Muscle of leg (tissue), 16 donors: Measurements from ENCODE around the gene HOXB8. TPM values are rescaled to one million over a fixed set of nuclear protein-coding genes. Genes with fewer than 3 reads are reported as not detected.

ENCODE experiments used
- DNase-seq: peaks from one replicate; pipeline ENCODE4 v3.0.0; 2013
- H3K27ac ChIP-seq: one replicate; pipeline ENCODE4 v1.5.1; 2013; ENCODE audit warnings: mild to moderate bottlenecking, low read length, control low read depth
- H3K27me3 ChIP-seq: one replicate; pipeline ENCODE4 v1.6.1; 2013; ENCODE audit warnings: low read length; ENCODE audit not compliant: control insufficient read depth, insufficient read depth
- H3K36me3 ChIP-seq: one replicate; pipeline ENCODE4 v1.6.1; 2013; ENCODE audit warnings: low read length; ENCODE audit not compliant: control insufficient read depth, insufficient read depth
- H3K4me1 ChIP-seq: one replicate; pipeline ENCODE4 v1.6.1; 2013; ENCODE audit warnings: low read length; ENCODE audit not compliant: control insufficient read depth, insufficient read depth
- H3K4me3 ChIP-seq: one replicate; pipeline ENCODE4 v1.5.1; 2013; ENCODE audit warnings: low read length, control low read depth
- H3K9me3 ChIP-seq: replicated peaks from 2 replicates; pipeline ENCODE4 v1.6.1; 2013; ENCODE audit warnings: low read depth, low read length; ENCODE audit not compliant: control insufficient read depth
- WGBS: methylation state at CpG from one replicate; pipeline ENCODE4 v1.1.5; 2013; ENCODE audit warnings: missing lambda C conversion rate; ENCODE audit not compliant: insufficient coverage; 5-methylcytosine and 5-hydroxymethylcytosine counted together
- long read RNA-seq, 11 donors: transcript quantifications; one replicate each; lab custom pipeline, GENCODE V29; 2026
- polyA plus RNA-seq, 8 donors: library from polyadenylated mRNA; unstranded; fragments of 120-200 nt; gene quantifications; one replicate each; pipeline versions ENCODE4 v1.2.1 to v1.2.3, GENCODE V29; 2013; ENCODE audit warnings: inconsistent platforms in 1 of 8, low replicate concordance in 1 of 8; ENCODE audit not compliant: insufficient read length in 8 of 8, insufficient read depth in 1 of 8
- total RNA-seq: library from RNA; stranded (reverse); fragments of 120-200 nt; gene quantifications from one replicate; pipeline ENCODE4 v1.2.4, GENCODE V29; 2013

The HOXB8 gene
- total RNA-seq (0.04 TPM), polyA plus RNA-seq (under 1 TPM in 7 of 8 donors, not detected in 1; 0.11 to 0.46 (median 0.30) TPM)
- long read RNA-seq, donor 1 = 0 reads
- long read RNA-seq, donor 2 = 0 reads
- long read RNA-seq, donor 3 = 0 reads
- long read RNA-seq, donor 4 = 0 reads
- long read RNA-seq, donor 5 = 0 reads
- long read RNA-seq, donor 6, partial matches to known transcripts = 0 of 1 reads
- long read RNA-seq, donor 6, other reads (novel, unspliced or antisense) = 0 of 1 reads
- long read RNA-seq, donor 7, partial matches to known transcripts = 0 of 1 reads
- long read RNA-seq, donor 7, other reads (novel, unspliced or antisense) = 0 of 1 reads
- long read RNA-seq, donor 8 = 0 reads
- long read RNA-seq, donor 9 = 0 reads
- long read RNA-seq, donor 10 = 0 reads
- long read RNA-seq, donor 11 = 0 reads

- no peaks in the 10 kb centered on the region for H3K9me3 ChIP-seq
- peaks cover 100% of the 10 kb centered on the region for H3K27me3 ChIP-seq
- peaks cover 32% of the 10 kb centered on the region for H3K4me1 ChIP-seq
- no peak within 1 kb of the TSS for H3K27ac ChIP-seq
- DNase-seq = no peak
- 0% methylated on average over 1 of the region's 41 CpGs for WGBS
- peak within 1 kb of the TSS; percentile 13 for H3K4me3 ChIP-seq
- H3K36me3 ChIP-seq = no peaks in the 10 kb centered on the region
These were observed at the start of gene HOXB8 for GRCh38 chr17:48615047-48615962. HOXB8 (minus strand) TSS chr17:48615292; CDS start chr17:48614704, 588 bp downstream.

GRCh38 chr17:48663134-48663924, 48.2 kb upstream of the HOXB8 start:
- no peak overlapping the region for H3K4me3 ChIP-seq
- H3K27ac ChIP-seq = no peak overlapping the region
- no peaks in the 10 kb centered on the region for H3K4me1 ChIP-seq
- no peak for DNase-seq
- WGBS = 66% methylated on average over 5 of the region's 8 CpGs
- H3K36me3 ChIP-seq = no peaks in the 10 kb centered on the region
- H3K9me3 ChIP-seq = no peaks in the 10 kb centered on the region
- H3K27me3 ChIP-seq = peaks cover 10% of the 10 kb centered on the region

- Histone ChIP-seq H3K36me3 (no peaks in the 10 kb centered on the region), H3K4me3 (no peak overlapping the region), H3K27me3 (peaks cover 19% of the 10 kb centered on the region), H3K27ac (no peak overlapping the region), H3K9me3 (no peaks in the 10 kb centered on the region), H3K4me1 (no peaks in the 10 kb centered on the region)
- no peak for DNase-seq
These were observed 40.8 kb upstream of the HOXB8 start for GRCh38 chr17:48655913-48656312.

GRCh38 chr17:48649741-48650140, 34.6 kb upstream of the HOXB8 start:
- Histone ChIP-seq H3K4me1 (peaks cover 8% of the 10 kb centered on the region), H3K4me3 (no peak overlapping the region), H3K36me3 (no peaks in the 10 kb centered on the region), H3K27ac (no peak overlapping the region), H3K27me3 (peaks cover 56% of the 10 kb centered on the region), H3K9me3 (no peaks in the 10 kb centered on the region)
- WGBS = no CpG with 5 or more reads among the region's 1 CpG
- no peak for DNase-seq

- H3K27me3 ChIP-seq = peaks cover 71% of the 10 kb centered on the region
- H3K4me3 ChIP-seq = no peak overlapping the region
- no peaks in the 10 kb centered on the region for H3K36me3 ChIP-seq
- no peaks in the 10 kb centered on the region for H3K9me3 ChIP-seq
- H3K27ac ChIP-seq = no peak overlapping the region
- no peak for DNase-seq
- peaks cover 8% of the 10 kb centered on the region for H3K4me1 ChIP-seq
- WGBS = no CpG with 5 or more reads among the region's 1 CpG
These were observed 32.8 kb upstream of the HOXB8 start for GRCh38 chr17:48647963-48648245.

- Histone ChIP-seq H3K9me3 (no peaks in the 10 kb centered on the region), H3K27ac (no peak overlapping the region), H3K27me3 (peaks cover 76% of the 10 kb centered on the region), H3K4me1 (peaks cover 8% of the 10 kb centered on the region), H3K4me3 (peak overlapping the region; percentile 17), H3K36me3 (no peaks in the 10 kb centered on the region)
- no peak for DNase-seq
- WGBS = under 1% methylated on average over 20 of the region's 30 CpGs
These were observed 32.2 kb upstream of the HOXB8 start for GRCh38 chr17:48647103-48647962.

GRCh38 chr17:48646183-48647102, 31.4 kb upstream of the HOXB8 start:
- H3K9me3 ChIP-seq = no peaks in the 10 kb centered on the region
- no peak for DNase-seq
- H3K27me3 ChIP-seq = peaks cover 81% of the 10 kb centered on the region
- no peak overlapping the region for H3K27ac ChIP-seq
- no peaks in the 10 kb centered on the region for H3K36me3 ChIP-seq
- WGBS = 1% methylated on average over 61 of the region's 80 CpGs
- H3K4me1 ChIP-seq = peaks cover 8% of the 10 kb centered on the region
- H3K4me3 ChIP-seq = no peak overlapping the region

GRCh38 chr17:48645639-48646182, 30.6 kb upstream of the HOXB8 start:
- no peaks in the 10 kb centered on the region for H3K36me3 ChIP-seq
- H3K27ac ChIP-seq = no peak overlapping the region
- no peaks in the 10 kb centered on the region for H3K9me3 ChIP-seq
- no peak for DNase-seq
- peaks cover 85% of the 10 kb centered on the region for H3K27me3 ChIP-seq
- H3K4me1 ChIP-seq = peaks cover 8% of the 10 kb centered on the region
- no peak overlapping the region for H3K4me3 ChIP-seq
- WGBS = 7% methylated on average over 7 of the region's 14 CpGs
